ENCODE results near the gene CABP7.

Gene CABP7

DNA sequence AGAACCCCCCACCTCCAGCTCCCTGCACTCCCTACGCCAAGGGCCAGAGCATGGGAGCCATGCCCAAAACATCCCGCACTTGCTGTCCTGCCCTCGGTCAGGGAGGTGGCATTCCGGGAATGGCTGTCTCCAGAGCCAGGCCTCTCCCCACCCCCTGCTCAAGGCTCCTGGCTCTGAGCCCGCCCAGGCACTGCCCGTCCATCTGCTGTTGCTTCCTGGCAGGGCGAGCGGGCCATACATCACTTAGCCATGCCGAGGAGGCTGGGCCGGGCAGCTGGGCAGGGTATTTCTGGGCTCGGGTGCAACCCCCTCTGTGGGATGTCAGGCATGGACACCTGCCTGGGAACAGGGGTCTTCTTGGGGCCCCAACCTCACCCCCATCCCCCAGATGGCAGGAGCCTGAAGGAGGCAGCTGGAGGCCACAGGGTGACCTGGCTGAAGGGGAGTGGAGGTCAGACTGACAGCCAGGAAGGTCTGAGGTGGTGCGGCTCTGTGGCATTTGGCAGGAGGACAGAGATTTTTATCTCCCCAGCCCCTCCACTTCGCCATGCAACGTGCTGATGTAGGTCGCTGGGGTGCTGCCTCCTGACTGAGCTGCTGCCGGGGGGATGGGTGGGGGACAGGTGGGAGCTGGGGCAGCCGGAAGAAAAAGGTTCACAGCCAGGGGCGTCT, 8.7 kb upstream of the CABP7 start:
- Histone ChIP-seq H3K4me3 (IDR thresholded peaks at IDR 0.05; ENCODE audit: insufficient read depth, low read depth, low read length) (no peak overlapping the region), H3K79me2 (ENCODE audit: insufficient read depth, low read depth) (no peaks in the 10 kb centered on the region), H3K4me2 (no peak overlapping the region), H3K27ac (no peak overlapping the region), H3K4me1 (ENCODE audit: low read depth, poor library complexity, severe bottlenecking) (no peaks in the 10 kb centered on the region), H3K36me3 (ENCODE audit: insufficient read depth) (no peaks in the 10 kb centered on the region), H4K20me1 (ENCODE audit: insufficient read depth) (no peaks in the 10 kb centered on the region), H3K9ac (no peak overlapping the region), H3K27me3 (ENCODE audit: insufficient read depth, low read depth) (peaks cover 29% of the 10 kb centered on the region; the same call in 1 of the 2 replicates), H2AFZ (ENCODE audit: low read depth) (no peak overlapping the region)
- TF ChIP-seq, protein P1, sequence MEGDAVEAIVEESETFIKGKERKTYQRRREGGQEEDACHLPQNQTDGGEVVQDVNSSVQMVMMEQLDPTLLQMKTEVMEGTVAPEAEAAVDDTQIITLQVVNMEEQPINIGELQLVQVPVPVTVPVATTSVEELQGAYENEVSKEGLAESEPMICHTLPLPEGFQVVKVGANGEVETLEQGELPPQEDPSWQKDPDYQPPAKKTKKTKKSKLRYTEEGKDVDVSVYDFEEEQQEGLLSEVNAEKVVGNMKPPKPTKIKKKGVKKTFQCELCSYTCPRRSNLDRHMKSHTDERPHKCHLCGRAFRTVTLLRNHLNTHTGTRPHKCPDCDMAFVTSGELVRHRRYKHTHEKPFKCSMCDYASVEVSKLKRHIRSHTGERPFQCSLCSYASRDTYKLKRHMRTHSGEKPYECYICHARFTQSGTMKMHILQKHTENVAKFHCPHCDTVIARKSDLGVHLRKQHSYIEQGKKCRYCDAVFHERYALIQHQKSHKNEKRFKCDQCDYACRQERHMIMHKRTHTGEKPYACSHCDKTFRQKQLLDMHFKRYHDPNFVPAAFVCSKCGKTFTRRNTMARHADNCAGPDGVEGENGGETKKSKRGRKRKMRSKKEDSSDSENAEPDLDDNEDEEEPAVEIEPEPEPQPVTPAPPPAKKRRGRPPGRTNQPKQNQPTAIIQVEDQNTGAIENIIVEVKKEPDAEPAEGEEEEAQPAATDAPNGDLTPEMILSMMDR (conservative IDR thresholded peaks at IDR 0.05; ENCODE audit: low read depth, low read length), result no peak

DNA sequence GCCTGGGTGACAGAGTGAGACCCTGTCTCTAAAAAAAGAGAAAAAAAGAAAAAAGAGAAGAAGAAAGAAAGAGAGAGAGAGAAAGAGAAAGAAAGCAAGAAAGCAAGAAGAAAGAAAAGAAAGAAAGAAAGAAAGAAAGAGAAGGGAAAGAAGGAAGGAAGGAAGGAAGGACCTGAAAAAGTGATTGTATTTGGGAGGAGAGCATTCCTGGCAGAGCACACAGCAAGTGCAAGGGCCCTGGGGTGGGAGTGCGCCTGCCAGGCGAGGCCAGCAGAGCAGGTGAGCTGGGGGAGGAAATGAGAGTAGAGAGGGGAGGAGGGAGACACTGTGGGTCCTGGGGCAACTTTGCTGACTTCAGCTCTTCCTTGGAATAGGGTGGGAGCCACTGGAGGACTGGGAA, 7.7 kb upstream of the CABP7 start:
- peaks cover 34% of the 10 kb centered on the region; the same call in 1 of the 2 replicates for H3K27me3 ChIP-seq (ENCODE audit: insufficient read depth, low read depth)
- no peak overlapping the region for H3K4me2 ChIP-seq
- no peak overlapping the region for H2AFZ ChIP-seq (ENCODE audit: low read depth)
- TF ChIP-seq, protein P1 (conservative IDR thresholded peaks at IDR 0.05; ENCODE audit: low read depth, low read length), result no peak
- H3K4me1 ChIP-seq (ENCODE audit: low read depth, poor library complexity, severe bottlenecking), result no peaks in the 10 kb centered on the region
- no peak overlapping the region for H3K4me3 ChIP-seq (IDR thresholded peaks at IDR 0.05; ENCODE audit: insufficient read depth, low read depth, low read length)
- no peaks in the 10 kb centered on the region for H3K36me3 ChIP-seq (ENCODE audit: insufficient read depth)
- H3K27ac ChIP-seq, result no peak overlapping the region
- no peak overlapping the region for H3K9ac ChIP-seq
- H4K20me1 ChIP-seq (ENCODE audit: insufficient read depth), result no peaks in the 10 kb centered on the region
- H3K79me2 ChIP-seq (ENCODE audit: insufficient read depth, low read depth), result no peaks in the 10 kb centered on the region

DNA sequence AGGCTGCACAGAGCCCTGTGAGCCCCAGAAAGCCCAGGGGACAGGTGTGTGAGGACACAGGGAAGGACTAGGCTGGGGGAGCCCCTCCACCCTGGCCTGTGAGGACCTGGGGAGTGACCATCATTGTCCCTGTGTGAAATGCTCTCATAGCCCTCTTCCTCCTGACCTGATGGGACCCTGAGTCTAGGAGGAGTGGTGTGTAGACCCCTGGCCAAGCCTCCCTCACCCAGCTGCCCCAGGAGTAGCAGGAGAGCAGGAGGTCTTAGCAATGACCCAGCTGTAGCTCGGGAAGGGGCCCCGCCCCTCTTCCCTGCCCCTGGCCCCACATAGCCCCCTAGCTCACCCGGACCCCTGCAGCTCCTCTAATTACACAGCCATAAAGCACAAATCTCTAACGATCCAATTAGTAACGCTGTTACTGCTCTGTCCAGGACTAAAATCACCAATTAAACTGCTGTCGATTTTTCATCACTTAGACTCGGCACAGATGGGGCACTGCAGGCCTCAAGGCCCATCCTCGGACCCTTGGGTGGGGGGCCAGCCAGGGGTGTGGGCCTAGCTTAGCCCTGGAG, 6.6 kb upstream of the CABP7 start:
- H3K4me2 ChIP-seq, result no peak overlapping the region
- H3K27ac ChIP-seq, result no peak overlapping the region
- H3K9ac ChIP-seq, result no peak overlapping the region
- no peaks in the 10 kb centered on the region for H4K20me1 ChIP-seq (ENCODE audit: insufficient read depth)
- no peaks in the 10 kb centered on the region for H3K4me1 ChIP-seq (ENCODE audit: low read depth, poor library complexity, severe bottlenecking)
- TF ChIP-seq, protein P1 (conservative IDR thresholded peaks at IDR 0.05; ENCODE audit: low read depth, low read length), result no peak
- H3K27me3 ChIP-seq (ENCODE audit: insufficient read depth, low read depth), result peaks cover 37% of the 10 kb centered on the region; the same call in 1 of the 2 replicates
- no peak overlapping the region for H2AFZ ChIP-seq (ENCODE audit: low read depth)
- no peaks in the 10 kb centered on the region for H3K36me3 ChIP-seq (ENCODE audit: insufficient read depth)
- H3K79me2 ChIP-seq (ENCODE audit: insufficient read depth, low read depth), result no peaks in the 10 kb centered on the region
- no peak overlapping the region for H3K4me3 ChIP-seq (IDR thresholded peaks at IDR 0.05; ENCODE audit: insufficient read depth, low read depth, low read length)

DNA sequence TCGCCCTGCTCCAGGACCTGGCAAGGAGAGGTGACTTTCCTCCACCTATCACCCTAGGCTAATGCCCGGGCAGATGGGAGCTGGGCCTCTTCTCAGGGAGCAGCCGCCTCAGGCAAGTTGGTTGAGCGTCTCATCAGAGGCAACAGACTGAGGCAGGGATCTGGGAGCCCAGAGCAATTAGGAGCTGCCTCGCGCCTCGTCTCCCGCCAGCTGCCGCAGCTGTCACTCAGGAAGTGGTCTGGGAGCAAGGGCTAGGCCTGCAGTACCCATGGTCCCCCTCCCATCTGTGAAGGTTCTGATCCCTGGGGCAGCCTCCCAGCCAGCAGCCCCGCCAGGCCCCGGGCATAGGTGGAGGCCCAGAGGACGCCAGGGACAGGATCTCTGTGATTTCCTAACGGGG, 4.6 kb upstream of the CABP7 start:
- H3K79me2 ChIP-seq (ENCODE audit: insufficient read depth, low read depth), result no peaks in the 10 kb centered on the region
- H3K27me3 ChIP-seq (ENCODE audit: insufficient read depth, low read depth), result peaks cover 35% of the 10 kb centered on the region; the same call in 1 of the 2 replicates
- H3K4me3 ChIP-seq (IDR thresholded peaks at IDR 0.05; ENCODE audit: insufficient read depth, low read depth, low read length), result no peak overlapping the region
- no peaks in the 10 kb centered on the region for H4K20me1 ChIP-seq (ENCODE audit: insufficient read depth)
- TF ChIP-seq, protein P1 (conservative IDR thresholded peaks at IDR 0.05; ENCODE audit: low read depth, low read length), result no peak
- no peaks in the 10 kb centered on the region for H3K4me1 ChIP-seq (ENCODE audit: low read depth, poor library complexity, severe bottlenecking)
- H3K27ac ChIP-seq, result no peak overlapping the region
- no peaks in the 10 kb centered on the region for H3K36me3 ChIP-seq (ENCODE audit: insufficient read depth)
- H3K4me2 ChIP-seq, result no peak overlapping the region
- no peak overlapping the region for H3K9ac ChIP-seq
- no peak overlapping the region for H2AFZ ChIP-seq (ENCODE audit: low read depth)
